NCI-H2171 (cell line): ENCODE measurements around the gene PLEKHG4.

Experiments
- DNase-seq: peaks from one replicate; lab custom pipeline; 2025; lab: John Stamatoyannopoulos, UW

Gene PLEKHG4

GRCh38 chr16:67244387-67245185, 34.7 kb upstream of the PLEKHG4 start:
- no peak for DNase-seq

- DNase-seq = no peak
These were observed 34.1 kb upstream of the PLEKHG4 start for GRCh38 chr16:67245186-67245585.

DNA sequence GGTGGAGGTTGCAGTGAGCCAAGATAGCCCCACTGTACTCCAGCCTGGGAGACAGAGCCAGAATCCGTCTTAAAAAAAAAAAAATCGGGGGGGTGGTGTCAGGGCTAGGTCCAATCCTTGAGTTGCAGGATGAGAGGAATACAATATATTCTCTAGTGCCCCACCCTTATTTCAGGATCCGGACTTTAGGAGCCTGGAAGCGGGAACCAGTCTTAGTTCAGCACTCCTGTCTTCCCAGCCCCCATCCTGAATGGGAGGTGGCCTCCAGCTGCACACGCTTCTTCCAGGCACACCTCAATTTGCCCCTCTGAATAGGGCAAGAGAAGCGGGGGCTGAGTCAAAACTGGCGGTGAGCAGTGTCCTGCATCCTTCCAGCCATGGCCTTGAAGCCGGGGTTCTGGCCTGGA, 33.7 kb upstream of the PLEKHG4 start:
- DNase-seq = no peak

GRCh38 chr16:67246081-67246755, 33.1 kb upstream of the PLEKHG4 start:
- no peak for DNase-seq

DNA sequence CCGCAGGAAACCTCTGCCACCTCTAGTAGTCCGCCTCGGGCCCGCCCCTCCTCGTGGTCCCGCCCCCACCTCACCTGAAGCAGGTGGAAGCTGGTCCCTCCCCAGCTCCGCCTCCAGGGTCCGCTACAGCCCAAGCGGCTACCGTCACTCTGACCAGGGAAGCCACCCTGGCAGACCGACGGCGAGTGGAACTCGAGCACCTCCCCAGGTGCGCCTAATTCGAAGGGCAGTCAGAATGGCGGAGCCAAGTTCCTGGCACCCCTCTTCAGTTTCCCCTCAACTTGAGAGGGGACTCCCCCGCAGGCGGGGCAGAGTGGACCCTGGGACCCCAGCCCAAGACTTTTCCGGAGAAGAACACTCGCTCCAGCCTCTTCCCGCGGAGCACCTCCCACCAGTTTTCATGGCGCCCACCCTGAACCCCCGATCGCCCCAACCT, 32.6 kb upstream of the PLEKHG4 start:
- DNase-seq = no peak

DNA sequence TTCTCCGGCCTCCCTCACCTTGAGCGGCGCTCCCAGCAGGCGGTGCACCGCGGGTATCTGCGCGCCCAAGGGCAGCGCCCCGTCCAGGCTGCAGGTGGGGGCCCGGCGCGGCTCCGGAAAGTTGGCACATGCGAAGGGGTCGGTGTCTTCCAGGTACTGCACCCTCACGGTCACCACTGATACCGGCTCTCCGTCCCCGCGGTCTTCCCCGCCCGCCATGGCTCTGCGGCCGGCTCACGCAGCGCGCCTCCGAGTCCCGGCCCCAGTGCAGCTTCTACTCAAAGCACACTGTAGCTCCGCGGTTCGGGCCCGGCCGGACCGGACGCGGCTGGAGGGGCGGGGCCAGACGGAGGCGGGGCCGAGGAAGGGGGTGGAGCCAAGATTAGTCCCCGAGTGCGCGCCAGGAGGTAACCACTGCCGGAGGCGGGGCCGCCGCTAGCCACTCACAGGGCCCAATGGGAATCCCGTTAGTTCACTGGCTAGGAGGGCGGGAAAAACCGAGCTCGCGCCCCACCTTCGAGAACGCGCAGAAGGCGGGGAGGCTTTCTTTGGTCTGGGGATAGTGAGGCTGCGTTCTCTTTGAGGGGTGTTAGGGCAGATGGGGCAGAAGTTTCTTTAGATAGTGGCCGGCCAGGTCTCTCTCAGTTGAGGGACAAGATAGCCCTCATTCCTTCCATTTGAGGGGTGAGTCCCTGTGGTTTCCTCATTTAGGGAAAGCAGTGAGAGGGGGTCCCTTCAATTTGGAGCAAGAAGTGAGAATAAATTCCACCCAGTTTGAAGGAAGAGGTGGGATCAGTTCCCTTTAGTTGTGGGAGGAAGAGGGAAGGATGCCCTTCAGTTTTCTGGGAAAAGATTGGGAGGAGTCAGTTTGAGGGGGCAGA, 31.9 kb upstream of the PLEKHG4 start, which contains the start of gene FHOD1:
Gene FHOD1 (minus strand): TSS at position 290 of the 881 bp plus-strand sequence. CDS start 71 bp downstream, at position 219.
- DNase-seq = peak; percentile 92

DNA sequence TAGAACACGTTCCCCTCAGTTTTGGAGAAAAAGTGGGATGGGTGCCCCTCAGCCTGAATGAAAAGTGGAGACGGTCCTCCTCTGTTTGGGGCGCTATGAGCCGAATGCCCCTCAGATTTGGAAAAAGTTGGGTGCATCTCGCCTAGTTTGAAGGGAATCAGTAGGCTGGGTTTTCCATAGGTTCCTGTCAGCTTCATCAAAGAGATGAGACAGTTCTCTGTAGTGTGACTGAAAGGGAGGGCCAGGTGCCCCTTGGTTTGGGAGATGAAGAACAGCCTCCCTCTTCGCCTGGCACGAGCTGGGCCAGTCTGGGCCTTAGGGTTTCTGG, 31.3 kb upstream of the PLEKHG4 start:
- no peak for DNase-seq

DNA sequence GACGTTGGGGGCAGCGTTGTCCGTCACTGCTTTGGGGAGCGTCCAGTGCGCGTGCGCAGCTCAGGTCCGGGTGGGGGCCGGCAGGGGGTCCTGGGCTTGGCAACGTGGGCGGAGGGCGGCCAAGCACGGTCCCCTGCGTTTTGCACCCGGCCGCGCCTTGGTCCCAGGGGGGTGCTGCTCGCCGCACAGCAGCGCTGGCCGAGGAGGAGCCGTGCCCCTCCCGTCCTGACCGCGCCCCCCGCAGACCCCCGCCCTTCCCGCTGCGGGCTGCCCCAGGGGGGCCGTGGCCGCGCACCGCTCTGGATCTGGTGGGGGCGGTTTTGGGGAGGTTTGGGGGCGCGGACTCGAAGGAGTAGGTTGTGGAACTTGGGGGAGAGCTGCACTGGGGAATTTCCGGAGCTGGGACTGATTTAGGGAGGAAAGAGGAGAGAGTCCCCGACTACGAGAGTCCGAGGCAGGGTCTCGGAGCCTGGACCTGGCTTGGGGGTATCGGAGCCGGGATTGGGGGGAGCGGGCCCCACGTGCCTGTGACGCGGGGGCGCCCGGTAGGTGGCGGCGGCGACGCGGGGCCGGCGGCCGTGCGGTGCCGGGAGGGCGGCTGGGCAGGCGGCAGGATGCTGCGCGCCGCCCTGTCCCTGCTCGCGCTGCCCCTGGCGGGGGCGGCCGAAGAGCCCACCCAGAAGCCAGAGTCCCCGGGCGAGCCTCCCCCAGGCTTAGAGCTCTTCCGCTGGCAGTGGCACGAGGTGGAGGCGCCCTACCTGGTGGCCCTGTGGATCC, 30.7 kb upstream of the PLEKHG4 start, which contains the start of gene SLC9A5:
Gene SLC9A5 (plus strand): TSS at position 579 of the 777 bp plus-strand sequence. CDS start 36 bp downstream, at position 615.
- DNase-seq = no peak

DNA sequence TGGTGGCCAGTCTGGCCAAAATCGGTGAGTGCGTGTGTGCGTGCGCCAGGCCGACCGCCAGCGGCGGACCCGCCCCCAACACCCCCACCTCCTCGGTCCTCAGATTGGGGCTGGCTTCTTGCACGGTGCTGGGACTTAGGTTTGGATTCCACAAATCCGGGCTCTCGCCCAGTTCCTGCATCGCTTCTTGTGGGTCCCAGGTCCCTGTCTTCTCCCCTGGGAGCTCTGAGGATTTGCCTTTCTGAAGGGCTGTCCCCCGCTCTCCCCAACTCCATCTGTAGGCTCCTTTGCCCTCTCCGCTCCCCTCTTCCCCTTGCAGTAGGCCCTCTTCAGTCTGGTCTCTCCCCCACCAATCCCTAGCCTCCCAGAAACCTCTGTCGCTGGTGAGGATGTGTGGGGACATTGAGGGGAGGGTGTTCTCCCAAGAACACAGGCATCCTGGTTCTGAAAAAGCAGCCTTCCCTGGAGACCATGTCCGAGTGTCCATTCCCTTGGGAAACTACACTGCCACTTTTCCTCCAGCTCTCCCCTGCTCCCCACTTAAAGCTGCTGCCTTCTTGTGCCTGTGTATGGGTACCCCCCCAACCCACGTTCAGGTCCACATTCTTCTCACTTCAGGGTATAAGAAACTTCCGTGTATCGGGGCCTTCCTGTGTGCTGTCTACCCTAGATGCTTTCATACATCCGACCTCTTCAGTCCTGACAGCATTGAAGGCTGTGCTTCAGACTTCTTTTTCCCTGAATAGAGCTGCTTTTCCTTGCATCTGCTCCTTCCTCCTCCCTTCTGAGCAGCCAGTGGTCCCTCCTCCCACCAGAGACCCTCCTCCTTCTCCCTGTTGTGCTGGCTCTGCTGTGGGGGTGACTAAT, 29.9 kb upstream of the PLEKHG4 start:
- DNase-seq = no peak

- no peak for DNase-seq
These were observed 29.3 kb upstream of the PLEKHG4 start for GRCh38 chr16:67250045-67250327.

- no peak for DNase-seq
These were observed 26.5 kb upstream of the PLEKHG4 start for GRCh38 chr16:67252609-67253497.

GRCh38 chr16:67254801-67255552, 24.4 kb upstream of the PLEKHG4 start:
- no peak for DNase-seq

DNA sequence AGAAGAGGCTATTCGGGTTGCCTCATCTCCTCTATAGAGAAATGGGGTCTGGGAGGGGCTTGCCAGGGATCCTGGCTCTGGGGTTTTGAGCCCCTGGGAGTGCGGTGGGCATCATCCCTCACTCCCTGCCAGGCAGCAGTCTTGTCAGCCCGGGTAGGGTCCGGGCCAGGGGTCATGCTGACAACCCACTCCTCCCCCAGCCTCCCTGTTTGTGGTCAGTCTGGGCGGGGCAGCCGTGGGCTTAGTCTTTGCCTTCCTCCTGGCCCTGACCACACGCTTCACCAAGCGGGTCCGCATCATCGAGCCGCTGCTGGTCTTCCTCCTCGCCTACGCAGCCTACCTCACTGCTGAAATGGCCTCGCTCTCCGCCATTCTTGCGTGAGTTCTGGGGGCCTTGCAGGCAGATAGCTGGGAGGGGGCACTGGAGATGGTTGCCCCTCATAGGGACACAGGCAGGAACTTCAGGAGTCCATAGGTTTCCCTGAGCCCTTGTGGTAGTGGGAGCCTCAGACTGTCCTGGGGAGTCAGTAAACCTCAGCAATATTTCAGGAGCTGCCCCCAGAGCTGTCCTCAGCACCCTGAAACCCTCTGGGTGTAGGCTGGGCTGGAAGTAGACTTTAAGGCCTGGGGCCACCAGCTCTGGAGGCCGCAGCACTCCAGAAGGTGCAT, 23.6 kb upstream of the PLEKHG4 start:
- DNase-seq = no peak

GRCh38 chr16:67256701-67257230, 22.6 kb upstream of the PLEKHG4 start:
- DNase-seq = no peak

DNA sequence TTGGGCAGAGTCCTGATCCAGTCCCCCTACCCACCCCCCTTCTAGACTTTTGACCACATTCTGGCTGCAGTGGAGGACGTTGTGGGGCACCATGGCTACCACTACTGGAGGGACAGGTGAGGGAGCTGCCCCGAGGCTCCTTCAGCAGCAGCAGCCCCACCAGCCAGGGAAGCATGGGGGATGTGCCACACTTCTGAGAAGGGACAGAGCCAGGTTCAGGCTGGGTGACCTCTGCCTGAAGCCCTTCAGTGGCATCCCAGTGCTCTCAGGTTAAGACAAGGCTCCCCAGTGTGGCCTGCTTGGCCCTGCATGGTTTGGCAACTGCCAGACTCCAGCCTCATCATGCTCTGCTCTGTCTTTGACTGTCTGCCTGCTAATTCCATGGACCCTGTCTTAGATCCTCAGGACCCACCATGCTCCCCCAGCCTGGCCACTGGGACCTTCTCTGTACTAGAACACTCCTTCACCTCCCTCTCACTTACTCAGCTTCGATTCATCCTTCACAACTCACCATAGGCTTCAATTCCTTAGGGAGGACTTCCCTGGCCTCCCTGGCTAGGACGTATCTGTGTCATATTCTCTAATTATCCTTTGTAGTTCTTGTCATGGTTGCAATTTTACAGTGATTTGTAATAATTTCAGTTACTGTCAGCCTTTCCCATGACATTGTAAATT, 21.7 kb upstream of the PLEKHG4 start:
- DNase-seq = no peak

DNA sequence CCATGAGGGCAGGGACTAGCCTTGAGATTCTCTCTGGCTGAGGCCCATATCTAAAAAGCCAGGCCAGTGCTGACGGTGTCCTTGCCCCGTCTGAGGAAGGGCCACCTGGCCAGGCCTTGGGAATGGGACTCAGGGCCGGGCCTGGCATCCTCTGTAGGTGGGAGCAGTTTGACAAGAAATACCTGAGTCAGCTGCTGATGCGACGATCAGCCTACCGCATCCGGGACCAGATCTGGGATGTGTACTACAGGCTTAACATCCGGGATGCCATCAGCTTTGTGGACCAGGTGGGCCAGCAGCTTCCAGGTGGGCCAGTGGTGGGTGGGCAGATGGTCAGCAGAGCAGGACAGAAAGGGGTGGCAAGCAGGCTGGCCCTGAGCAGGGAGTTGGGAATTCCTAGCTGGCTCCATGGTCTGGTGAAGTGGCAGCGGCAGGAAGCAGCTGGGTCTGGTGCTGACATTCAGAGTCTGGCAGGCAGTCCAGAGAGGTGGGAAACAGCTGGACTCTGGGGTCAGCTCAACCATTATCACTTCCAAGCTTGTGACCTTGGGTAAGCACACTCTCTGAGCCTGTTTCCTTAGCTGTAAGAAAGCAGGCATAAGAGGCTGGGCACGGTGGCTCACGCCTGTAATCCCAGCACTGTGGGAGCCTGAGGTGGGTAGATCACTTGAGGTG, 21.0 kb upstream of the PLEKHG4 start:
- no peak for DNase-seq

DNA sequence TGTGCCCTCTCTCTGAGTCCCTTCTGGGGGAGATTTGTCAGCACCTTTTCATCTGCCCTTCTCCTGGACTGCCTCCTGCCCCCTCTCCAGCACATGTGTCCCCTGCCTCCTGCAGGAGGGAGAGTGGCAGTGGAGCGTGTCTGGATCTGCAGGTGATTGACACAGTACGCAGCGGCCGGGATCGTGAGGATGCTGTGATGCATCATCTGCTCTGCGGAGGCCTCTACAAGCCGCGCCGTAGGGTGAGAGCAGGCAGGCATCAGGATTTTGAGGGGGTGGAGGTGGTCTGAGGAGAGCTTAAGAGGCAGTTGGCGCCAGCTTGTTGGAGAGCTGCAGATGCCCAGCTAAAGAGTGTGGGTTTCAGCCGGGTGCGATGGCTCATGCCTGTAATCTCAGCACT, 19.6 kb upstream of the PLEKHG4 start:
- no peak for DNase-seq
